Immature natural killer cell (primary cell): ENCODE results near the gene RARB. TPM values are rescaled to one million over a fixed set of nuclear protein-coding genes. Genes with fewer than 3 reads are reported as not detected.

Experiments used
- DNase-seq, 3 donors: peaks; one replicate each; pipeline ENCODE4 v3.0.0; 2022; ENCODE audit warnings: mixed read lengths in 1 of 3
- H3K27ac Mint-ChIP-seq, 6 donors: one replicate each; pipeline ENCODE4 v1.8.0; 2020; ENCODE audit warnings: mixed read lengths in 6 of 6, mild to moderate bottlenecking in 5 of 6, inconsistent platforms in 4 of 6, moderate library complexity in 3 of 6
- H3K27me3 Mint-ChIP-seq, 3 donors: one replicate each; pipeline ENCODE4 v1.8.0; 2020 to 2021; ENCODE audit warnings: low read depth in 3 of 3, mild to moderate bottlenecking in 3 of 3, mixed read lengths in 3 of 3, moderate library complexity in 3 of 3, inconsistent platforms in 1 of 3
- H3K36me3 Mint-ChIP-seq, 3 donors: one replicate each; pipeline ENCODE4 v1.8.0; 2020; ENCODE audit warnings: mixed read lengths in 3 of 3, inconsistent platforms in 2 of 3, mild to moderate bottlenecking in 2 of 3
- H3K4me1 Mint-ChIP-seq, 2 donors: one replicate each; pipeline ENCODE4 v1.8.0; 2020; ENCODE audit warnings: inconsistent platforms in 2 of 2, mild to moderate bottlenecking in 2 of 2, mixed read lengths in 2 of 2, moderate library complexity in 1 of 2
- H3K4me3 Mint-ChIP-seq, 5 donors: one replicate each; pipeline ENCODE4 v1.8.0; 2020; ENCODE audit warnings: mild to moderate bottlenecking in 5 of 5, mixed read lengths in 5 of 5, inconsistent platforms in 3 of 5, moderate library complexity in 3 of 5
- H3K9me3 Mint-ChIP-seq, 6 donors: one replicate each; pipeline ENCODE4 v1.8.0; 2020; ENCODE audit warnings: mild to moderate bottlenecking in 6 of 6, mixed read lengths in 6 of 6, inconsistent platforms in 4 of 6, moderate library complexity in 3 of 6
- polyA plus RNA-seq, 3 donors: library from polyadenylated mRNA; unstranded; fragments of 300-500 nt; fragmentation: Illumina TruSeq; gene quantifications; one replicate each; pipeline ENCODE4 v1.2.3, GENCODE V29; 2021

RARB gene
- polyA plus RNA-seq, 3 donors from 2014 or later = 0.19 to 0.61 TPM; not detected in 1

DNA sequence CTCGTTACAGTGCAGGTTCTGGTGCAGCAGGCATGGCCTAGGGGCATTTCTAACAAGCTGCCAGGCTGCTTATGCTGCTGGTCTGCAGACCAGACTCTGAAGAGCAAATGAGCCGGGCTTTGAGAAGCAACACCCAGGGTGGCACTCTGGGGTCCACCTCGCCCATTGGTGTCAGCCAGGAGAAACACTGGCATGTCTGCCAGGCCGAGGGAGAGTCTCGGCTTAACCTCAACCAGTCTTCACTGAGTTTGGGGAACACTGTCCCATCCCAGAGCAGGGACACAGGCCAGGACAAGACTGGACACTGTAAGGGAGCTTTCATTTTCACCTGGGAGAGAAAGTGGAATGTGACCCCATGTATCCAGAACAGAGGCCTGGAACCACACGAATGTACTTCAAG is 143.2 kb downstream of the RARB start:
- H3K36me3 Mint-ChIP-seq = no peaks in the 10 kb centered on the region
- H3K27ac Mint-ChIP-seq = no peak overlapping the region
- no peaks in the 10 kb centered on the region for H3K4me1 Mint-ChIP-seq
- DNase-seq = no peak
- H3K9me3 Mint-ChIP-seq = no peaks in the 10 kb centered on the region
- no peak overlapping the region for H3K4me3 Mint-ChIP-seq
- peaks cover 0 to 2% (median 0%) of the 10 kb centered on the region in 3 donors for H3K27me3 Mint-ChIP-seq

DNA sequence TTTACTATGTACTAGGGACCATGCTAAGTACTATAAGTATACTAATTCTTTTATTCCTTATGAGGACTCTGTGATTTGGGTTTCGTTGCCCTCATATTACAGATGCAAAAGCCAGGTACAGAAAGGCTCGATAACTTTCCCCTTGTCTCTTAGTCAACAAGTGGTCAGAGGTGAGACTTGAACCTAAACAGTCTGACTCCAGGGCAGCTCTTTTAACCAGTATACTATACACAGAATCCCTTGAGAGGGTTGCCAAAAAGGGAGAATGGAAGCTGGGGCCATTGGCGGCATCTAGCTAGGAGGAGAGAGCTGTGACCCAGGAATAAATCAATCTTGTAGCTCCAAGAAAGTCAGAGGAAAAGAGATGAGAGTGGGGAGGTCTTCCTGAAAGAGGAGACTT is 144.3 kb downstream of the RARB start:
- no peaks in the 10 kb centered on the region for H3K4me1 Mint-ChIP-seq

DNA sequence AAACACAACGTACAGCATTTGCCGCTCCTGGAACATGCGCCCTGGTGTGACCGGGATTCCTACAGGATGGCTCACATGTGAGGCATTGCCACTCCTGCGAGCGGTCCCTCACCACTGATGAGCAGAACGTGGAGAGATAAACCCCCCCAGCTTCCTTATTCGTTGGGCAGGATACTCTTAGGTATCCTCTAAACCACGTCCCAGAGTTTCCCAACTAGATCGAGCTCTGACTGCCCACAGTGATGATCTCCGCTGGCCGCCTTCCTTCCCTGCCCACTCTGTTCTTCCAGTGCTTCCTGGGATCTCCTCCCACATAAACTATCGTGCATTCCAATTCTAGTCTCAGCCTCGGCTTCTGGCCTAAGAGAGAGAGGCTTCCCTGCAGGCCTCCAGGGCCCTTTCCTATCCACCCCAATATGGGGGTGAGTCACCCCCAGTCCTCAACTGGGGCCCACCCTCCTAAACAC is 144.9 kb downstream of the RARB start:
- Mint-ChIP-seq H3K27me3 (peaks cover 2 to 5% (median 5%) of the 10 kb centered on the region in 3 donors), H3K4me1 (no peaks in the 10 kb centered on the region), H3K4me3 (no peak overlapping the region), H3K27ac (no peak overlapping the region), H3K9me3 (no peaks in the 10 kb centered on the region), H3K36me3 (no peaks in the 10 kb centered on the region)
- DNase-seq = no peak

More for the DNA sequence above, 144.3 kb downstream of the RARB start:
- H3K27ac Mint-ChIP-seq = no peak overlapping the region
- no peaks in the 10 kb centered on the region for H3K36me3 Mint-ChIP-seq
- no peak overlapping the region for H3K4me3 Mint-ChIP-seq
- no peak for DNase-seq
- no peaks in the 10 kb centered on the region for H3K9me3 Mint-ChIP-seq
- H3K27me3 Mint-ChIP-seq = peaks cover 2 to 5% (median 5%) of the 10 kb centered on the region in 3 donors

DNA sequence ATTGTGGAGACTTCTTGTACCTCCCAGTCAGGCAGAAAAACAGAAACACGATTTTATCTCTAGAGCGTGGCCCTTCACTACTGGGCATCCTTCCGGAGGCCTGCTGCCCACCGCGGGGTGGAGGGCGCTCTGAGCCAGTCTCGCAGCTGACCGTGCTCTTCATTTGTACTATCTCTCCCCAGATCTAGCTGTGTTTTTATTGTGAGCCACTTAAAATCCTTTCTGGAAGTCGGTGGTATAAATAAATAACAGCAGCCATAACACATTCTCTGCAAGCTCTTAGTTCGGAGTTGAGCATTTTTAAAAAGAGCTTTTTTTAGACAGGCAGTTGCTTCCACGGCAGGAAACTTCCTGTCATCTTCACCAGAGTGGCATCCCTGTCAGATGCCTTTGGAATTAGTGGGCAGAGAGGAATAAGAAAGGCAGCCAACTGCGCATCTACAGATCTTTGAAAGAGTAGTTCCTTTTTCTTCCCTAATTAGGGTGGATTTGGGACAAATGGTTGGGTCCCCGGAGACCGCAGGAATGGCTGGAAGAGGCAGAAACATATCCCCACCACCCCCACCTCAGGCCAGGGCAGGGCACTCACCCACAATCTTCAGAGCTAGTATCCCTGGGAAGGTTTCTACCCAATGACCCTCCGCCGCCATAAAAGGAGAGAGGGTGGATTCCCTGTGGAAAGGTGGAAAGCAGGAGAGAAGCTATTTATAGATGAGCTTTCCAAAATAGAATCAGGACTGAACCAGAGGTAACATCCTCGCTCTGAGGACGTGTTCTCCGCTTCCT is 145.5 kb downstream of the RARB start:
- no peak overlapping the region for H3K4me3 Mint-ChIP-seq

DNA sequence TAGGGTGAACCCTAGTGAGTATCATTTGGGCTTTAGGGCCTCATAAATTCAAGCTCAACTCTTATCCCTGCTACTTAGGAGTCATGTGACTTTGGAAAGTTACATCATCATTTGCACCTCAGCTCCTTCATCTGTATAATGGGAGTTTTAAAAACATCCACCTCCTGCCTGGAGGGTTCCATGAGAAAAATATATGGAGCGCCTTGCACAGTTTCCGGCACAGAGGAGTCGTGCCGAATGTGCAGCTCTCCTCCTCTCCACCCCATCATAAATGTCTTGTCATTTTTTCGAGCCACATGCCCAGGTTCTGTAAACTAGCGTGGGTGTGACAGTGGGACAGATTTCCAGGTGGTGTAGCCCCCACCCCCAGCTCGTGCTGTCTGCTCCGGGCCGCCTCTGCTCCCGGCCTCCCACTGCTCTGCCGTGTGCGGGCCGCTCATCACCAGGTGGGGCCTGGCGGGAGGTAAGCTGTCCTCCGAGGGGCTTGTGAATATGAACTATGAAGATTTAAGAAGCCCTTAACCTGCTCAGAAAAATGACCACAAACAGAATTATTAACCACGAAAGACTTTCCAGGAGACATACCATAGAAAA is 146.2 kb downstream of the RARB start:
- Mint-ChIP-seq H3K36me3 (no peaks in the 10 kb centered on the region), H3K4me3 (no peak overlapping the region), H3K9me3 (no peaks in the 10 kb centered on the region)

More for the DNA sequence above, 145.5 kb downstream of the RARB start:
- H3K27me3 Mint-ChIP-seq = peaks cover 2 to 5% (median 5%) of the 10 kb centered on the region in 3 donors
- no peak overlapping the region for H3K27ac Mint-ChIP-seq
- no peaks in the 10 kb centered on the region for H3K36me3 Mint-ChIP-seq
- no peak for DNase-seq
- H3K4me1 Mint-ChIP-seq = no peaks in the 10 kb centered on the region
- no peaks in the 10 kb centered on the region for H3K9me3 Mint-ChIP-seq

DNA sequence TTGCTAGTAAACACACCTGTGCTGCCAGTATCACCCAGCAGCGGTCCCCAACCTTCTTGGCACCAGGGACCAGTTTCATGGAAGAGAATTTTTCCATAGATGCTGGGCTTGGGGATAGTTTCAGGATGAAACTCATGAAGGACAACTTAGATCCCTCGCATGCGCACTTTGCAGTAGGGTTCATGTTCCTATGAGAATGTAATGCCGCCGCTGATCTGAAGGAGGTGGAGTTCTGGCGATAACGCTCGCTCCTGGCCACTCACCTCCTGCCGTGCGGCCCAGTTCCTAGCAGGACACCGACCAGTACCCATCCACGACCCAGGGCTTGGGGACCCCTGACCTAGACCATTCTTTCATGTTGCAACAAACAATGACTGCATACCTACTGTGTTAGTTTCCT is 146.9 kb downstream of the RARB start:
- H3K4me3 Mint-ChIP-seq = no peak overlapping the region
- H3K27me3 Mint-ChIP-seq = peaks cover 2 to 8% (median 5%) of the 10 kb centered on the region in 3 donors
- no peaks in the 10 kb centered on the region for H3K4me1 Mint-ChIP-seq
- no peak overlapping the region for H3K27ac Mint-ChIP-seq
- no peaks in the 10 kb centered on the region for H3K9me3 Mint-ChIP-seq
- no peaks in the 10 kb centered on the region for H3K36me3 Mint-ChIP-seq
- no peak for DNase-seq

More for the DNA sequence above, 146.2 kb downstream of the RARB start:
- H3K27ac Mint-ChIP-seq = no peak overlapping the region
- DNase-seq = no peak
- peaks cover 2 to 5% (median 5%) of the 10 kb centered on the region in 3 donors for H3K27me3 Mint-ChIP-seq
- no peaks in the 10 kb centered on the region for H3K4me1 Mint-ChIP-seq

DNA sequence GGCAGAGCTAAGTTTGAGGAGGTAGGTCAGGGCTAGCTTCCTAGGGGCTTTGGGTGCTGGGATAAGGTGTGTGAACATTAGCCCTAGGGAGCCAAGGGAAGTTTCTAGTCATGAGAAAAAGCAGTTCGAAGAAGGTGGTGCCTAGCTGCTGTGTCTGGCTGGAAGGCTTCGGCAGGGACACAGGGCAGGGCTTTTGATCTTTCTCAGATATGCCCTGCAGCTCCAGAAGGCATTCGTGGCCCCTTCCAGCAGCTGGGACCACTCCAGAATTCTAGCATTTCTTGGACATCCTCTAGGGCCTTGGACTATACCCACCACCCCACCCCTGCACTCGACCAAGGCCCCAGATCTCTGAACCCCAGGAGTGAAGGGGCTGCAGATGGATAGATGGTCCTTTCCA is 148.1 kb downstream of the RARB start:
- DNase-seq = no peak
- H3K27me3 Mint-ChIP-seq = peaks cover 2 to 8% (median 5%) of the 10 kb centered on the region in 3 donors
- no peaks in the 10 kb centered on the region for H3K9me3 Mint-ChIP-seq
- no peaks in the 10 kb centered on the region for H3K4me1 Mint-ChIP-seq
- H3K27ac Mint-ChIP-seq = no peak overlapping the region
- H3K36me3 Mint-ChIP-seq = no peaks in the 10 kb centered on the region
- no peak overlapping the region for H3K4me3 Mint-ChIP-seq

DNA sequence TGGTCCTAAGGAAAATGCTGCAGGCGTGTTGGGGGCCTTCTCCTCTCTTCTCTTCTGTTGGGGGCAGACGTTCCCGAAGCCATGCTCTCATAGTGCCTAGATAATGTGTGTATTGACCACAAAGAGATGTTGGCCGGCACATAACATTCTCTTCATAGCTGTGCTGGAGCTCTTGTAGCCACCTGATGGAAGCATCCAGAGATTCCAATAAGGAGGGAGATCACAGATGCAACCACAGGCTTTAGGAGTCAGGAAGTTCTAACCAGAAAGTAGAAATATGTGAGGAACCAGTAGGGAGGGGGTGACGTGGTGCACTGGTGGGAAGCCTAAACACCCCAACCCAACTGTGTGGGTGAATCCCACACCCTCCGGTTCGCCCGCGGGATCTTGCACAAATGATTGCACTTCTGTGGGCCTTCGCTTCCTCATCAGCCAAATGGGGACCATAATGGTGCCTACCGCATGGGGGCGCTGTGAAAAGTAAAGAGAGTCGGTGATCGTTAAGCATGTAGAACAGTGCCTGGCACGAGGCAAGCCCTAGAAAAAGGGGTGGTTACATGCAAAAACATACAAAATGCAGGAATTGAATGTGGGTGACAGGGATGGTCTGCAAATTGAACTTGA is 148.9 kb downstream of the RARB start:
- Mint-ChIP-seq H3K27ac (no peak overlapping the region), H3K4me3 (no peak overlapping the region), H3K36me3 (no peaks in the 10 kb centered on the region), H3K4me1 (no peaks in the 10 kb centered on the region), H3K9me3 (peaks cover 0 to 2% (median 0%) of the 10 kb centered on the region in 6 donors), H3K27me3 (peaks cover 2 to 8% (median 5%) of the 10 kb centered on the region in 3 donors)
- no peak for DNase-seq

DNA sequence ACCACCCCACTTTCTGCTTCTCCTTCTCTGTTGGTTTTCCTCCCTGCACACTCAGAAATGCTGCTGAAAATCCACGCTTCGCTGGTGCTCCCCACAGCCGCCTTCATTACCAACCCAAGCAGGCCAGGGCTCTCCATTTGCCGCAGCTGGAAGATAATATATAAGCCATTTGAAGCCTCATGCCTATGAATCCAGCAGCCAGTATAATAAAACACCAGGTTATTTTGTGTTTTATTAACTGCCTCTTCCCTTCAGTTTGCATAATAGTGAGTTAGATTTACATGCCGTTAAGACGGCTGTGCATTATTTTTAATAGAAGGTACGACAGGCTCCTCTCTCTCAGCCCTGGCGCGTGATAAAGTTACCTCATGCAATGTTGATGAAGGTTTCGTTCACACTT is 150.0 kb downstream of the RARB start:
- Mint-ChIP-seq H3K27ac (no peak overlapping the region), H3K4me3 (no peak overlapping the region), H3K4me1 (no peaks in the 10 kb centered on the region), H3K27me3 (peaks cover 2 to 8% (median 4%) of the 10 kb centered on the region in 3 donors), H3K9me3 (peaks cover 0 to 2% (median 0%) of the 10 kb centered on the region in 6 donors), H3K36me3 (no peaks in the 10 kb centered on the region)
- no peak for DNase-seq

DNA sequence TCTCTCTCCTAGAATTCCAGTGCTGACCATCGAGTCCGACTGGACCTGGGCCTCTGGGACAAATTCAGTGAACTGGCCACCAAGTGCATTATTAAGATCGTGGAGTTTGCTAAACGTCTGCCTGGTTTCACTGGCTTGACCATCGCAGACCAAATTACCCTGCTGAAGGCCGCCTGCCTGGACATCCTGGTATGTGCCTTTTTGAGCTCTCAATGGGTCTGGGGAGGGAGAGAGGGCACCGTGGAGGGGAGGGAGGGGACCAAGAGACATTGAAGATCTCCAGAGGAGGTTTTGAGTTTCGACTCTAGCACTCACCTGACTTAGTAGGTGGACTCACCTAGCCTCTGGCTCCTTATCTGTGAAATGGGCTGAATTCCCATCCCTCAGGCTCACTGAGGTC is 152.5 kb downstream of the RARB start:
- no peak overlapping the region for H3K4me3 Mint-ChIP-seq
- no peaks in the 10 kb centered on the region for H3K4me1 Mint-ChIP-seq
- no peak for DNase-seq
- peaks cover 2 to 12% (median 7%) of the 10 kb centered on the region in 3 donors for H3K27me3 Mint-ChIP-seq
- peaks cover 0 to 2% (median 0%) of the 10 kb centered on the region in 6 donors for H3K9me3 Mint-ChIP-seq
- no peaks in the 10 kb centered on the region for H3K36me3 Mint-ChIP-seq
- H3K27ac Mint-ChIP-seq = no peak overlapping the region

DNA sequence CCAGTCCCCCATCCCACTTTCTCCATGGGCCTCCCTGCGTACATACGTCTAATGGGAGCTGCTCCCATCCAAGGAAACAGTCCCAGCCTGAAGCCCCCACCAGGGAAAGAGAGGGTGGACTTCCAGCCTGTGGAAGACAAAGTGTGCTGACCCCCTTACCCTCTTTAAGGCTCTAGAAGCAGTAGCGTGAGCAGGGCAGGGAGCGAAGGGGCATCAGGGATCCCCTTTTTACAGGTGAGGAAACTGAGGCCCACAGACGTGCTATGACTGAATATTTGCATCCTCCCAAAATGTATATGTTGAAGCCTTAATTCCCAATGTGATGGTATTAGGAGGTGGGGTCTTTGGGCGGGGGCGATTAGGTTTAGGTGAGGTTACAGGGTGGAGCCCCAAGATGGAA is 153.3 kb downstream of the RARB start:
- Mint-ChIP-seq H3K27me3 (peaks cover 2 to 12% (median 7%) of the 10 kb centered on the region in 3 donors), H3K36me3 (no peaks in the 10 kb centered on the region), H3K4me3 (no peak overlapping the region), H3K27ac (no peak overlapping the region), H3K9me3 (peaks cover 0 to 2% (median 0%) of the 10 kb centered on the region in 6 donors), H3K4me1 (no peaks in the 10 kb centered on the region)
- DNase-seq = no peak

DNA sequence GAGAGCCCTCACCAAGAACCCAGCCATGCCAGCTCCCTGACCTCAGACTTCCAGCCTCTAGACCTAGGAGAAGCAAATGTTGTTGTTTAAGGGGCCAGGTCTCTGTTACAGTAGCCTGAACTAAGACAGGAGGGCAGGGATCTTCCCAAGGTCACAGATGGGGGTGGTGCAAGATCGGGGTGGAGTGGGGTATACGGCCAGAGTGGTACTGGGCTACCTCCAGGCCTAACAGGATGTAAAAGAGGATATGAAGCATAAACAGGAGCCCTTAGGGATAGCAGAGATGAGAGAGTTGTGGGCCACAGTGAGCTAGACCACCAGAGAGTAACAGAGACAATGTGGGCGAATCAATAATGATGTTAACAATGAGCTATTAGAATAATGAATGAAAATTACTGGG is 153.8 kb downstream of the RARB start:
- peaks cover 0 to 2% (median 0%) of the 10 kb centered on the region in 6 donors for H3K9me3 Mint-ChIP-seq
- no peak overlapping the region for H3K27ac Mint-ChIP-seq
- H3K4me1 Mint-ChIP-seq = no peaks in the 10 kb centered on the region
- no peaks in the 10 kb centered on the region for H3K36me3 Mint-ChIP-seq
- H3K27me3 Mint-ChIP-seq = peaks cover 0 to 9% (median 7%) of the 10 kb centered on the region in 3 donors
- no peak for DNase-seq
- H3K4me3 Mint-ChIP-seq = no peak overlapping the region

DNA sequence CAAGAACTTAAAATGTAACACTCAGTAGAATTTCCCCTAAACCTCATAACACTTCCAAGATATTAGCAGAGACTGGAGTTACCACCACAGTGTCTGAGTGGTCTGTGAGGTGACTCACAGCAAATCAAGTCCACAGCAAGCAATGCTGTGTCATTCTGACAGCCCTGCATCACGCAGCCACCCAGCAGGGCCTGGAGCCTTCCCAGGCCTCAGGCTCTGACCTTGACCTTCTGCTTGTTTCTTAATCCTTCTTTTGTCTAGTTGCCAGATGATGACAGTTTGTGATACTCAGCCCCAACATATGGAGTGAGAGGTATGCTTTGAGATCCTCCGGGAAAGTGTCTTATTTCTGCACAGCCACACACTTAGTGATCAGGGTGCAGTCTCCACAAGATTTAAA is 154.2 kb downstream of the RARB start:
- H3K27me3 Mint-ChIP-seq = peaks cover 0 to 7% (median 4%) of the 10 kb centered on the region in 3 donors
- peaks cover 0 to 2% (median 0%) of the 10 kb centered on the region in 6 donors for H3K9me3 Mint-ChIP-seq
- no peak overlapping the region for H3K4me3 Mint-ChIP-seq
- no peak overlapping the region for H3K27ac Mint-ChIP-seq
- no peaks in the 10 kb centered on the region for H3K36me3 Mint-ChIP-seq
- H3K4me1 Mint-ChIP-seq = no peaks in the 10 kb centered on the region
- DNase-seq = no peak

DNA sequence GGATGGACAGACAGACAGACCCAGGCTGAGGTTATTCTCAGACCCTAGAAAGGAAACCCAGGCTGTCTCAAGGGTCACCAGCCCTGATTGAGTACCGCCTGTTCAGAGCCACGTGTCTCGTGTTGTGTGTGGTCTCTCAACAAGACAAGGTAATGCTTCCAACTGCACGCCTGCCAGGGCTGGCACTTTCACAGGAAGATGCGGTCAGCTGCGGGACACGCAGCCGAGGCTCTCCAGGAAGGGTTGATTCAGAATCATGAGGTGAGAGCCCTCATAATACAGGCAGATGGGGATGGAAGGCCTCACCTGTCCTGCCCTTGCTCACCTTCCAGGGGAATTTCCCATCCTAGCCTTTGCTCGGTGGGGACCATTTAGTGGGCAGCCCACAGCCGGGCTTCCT is 155.3 kb downstream of the RARB start:
- H3K27me3 Mint-ChIP-seq = peaks cover 0 to 7% (median 4%) of the 10 kb centered on the region in 3 donors
- H3K4me3 Mint-ChIP-seq = no peak overlapping the region
- H3K36me3 Mint-ChIP-seq = no peaks in the 10 kb centered on the region
- H3K27ac Mint-ChIP-seq = no peak overlapping the region
- H3K9me3 Mint-ChIP-seq = peaks cover 0 to 2% (median 0%) of the 10 kb centered on the region in 6 donors
- no peak for DNase-seq
- peaks cover 2 to 3% of the 10 kb centered on the region in 2 donors for H3K4me1 Mint-ChIP-seq
